ENCODE data around the gene SNRPA. TPM values are rescaled to one million over a fixed set of nuclear protein-coding genes. Genes with fewer than 3 reads are reported as not detected.

The SNRPA gene
- total RNA-seq, 3 donors from 2014 or later = 41.6 to 52.8 (median 52.1) TPM

DNA sequence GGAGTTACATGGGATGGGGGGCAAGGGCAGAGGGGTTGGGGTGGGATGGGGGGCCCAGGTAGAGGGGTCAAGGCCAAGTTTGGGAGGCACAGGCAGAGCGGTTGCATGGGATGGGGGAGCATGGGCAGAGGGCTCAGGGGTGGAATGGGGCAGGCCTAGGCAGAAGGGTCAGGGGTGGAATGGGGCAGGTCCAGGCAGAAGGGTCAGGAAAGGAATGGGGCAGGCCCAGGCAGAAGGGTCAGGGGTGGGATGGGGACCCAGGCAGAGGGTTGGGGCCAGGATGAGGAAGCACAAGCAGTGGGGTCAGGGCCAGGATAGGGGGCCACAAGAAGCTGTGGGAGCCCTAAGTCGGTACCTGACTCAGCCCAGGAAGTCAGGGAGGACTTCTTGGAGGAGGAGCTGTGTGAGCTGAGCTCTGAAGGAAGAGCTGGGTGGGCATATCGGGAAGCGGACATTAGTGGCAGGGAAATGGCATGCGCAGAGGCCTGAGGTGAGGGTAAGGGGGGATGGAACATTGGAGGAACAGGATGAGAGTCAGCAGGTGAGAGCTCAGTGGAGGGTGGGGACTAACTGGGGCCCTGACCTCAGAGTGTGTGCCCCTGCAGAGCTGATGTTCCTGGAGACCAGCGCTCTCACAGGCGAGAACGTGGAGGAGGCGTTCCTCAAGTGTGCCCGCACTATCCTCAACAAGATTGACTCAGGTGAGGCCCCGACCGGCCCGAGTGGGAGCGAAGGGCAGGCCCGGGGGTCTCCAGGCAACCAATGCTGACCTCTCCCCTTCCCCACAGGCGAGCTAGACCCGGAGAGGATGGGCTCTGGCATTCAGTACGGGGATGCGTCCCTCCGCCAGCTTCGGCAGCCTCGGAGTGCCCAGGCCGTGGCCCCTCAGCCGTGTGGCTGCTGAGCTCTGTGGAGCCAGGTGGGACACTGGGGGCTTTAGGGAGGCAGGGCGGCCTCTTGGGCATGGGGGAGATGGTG, 35.3 kb downstream of the SNRPA start:
- no peak for DNase-seq (ENCODE audit: low spot score in 2 of 2)
- intact Hi-C loops (cut with DNase I; ENCODE audit: low total_unique reads) = no loop called here
- TF ChIP-seq, protein P1, sequence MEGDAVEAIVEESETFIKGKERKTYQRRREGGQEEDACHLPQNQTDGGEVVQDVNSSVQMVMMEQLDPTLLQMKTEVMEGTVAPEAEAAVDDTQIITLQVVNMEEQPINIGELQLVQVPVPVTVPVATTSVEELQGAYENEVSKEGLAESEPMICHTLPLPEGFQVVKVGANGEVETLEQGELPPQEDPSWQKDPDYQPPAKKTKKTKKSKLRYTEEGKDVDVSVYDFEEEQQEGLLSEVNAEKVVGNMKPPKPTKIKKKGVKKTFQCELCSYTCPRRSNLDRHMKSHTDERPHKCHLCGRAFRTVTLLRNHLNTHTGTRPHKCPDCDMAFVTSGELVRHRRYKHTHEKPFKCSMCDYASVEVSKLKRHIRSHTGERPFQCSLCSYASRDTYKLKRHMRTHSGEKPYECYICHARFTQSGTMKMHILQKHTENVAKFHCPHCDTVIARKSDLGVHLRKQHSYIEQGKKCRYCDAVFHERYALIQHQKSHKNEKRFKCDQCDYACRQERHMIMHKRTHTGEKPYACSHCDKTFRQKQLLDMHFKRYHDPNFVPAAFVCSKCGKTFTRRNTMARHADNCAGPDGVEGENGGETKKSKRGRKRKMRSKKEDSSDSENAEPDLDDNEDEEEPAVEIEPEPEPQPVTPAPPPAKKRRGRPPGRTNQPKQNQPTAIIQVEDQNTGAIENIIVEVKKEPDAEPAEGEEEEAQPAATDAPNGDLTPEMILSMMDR (IDR thresholded peaks at IDR 0.05) = no peak
- TF ChIP-seq POLR2A (IDR thresholded peaks at IDR 0.05) (no peak), POLR2AphosphoS5 (IDR thresholded peaks at IDR 0.05) (no peak)
- H3K27ac ChIP-seq = no peak overlapping the region
- no peak overlapping the region for H3K4me3 ChIP-seq
- no peaks in the 10 kb centered on the region for H3K27me3 ChIP-seq
- H3K36me3 ChIP-seq = no peaks in the 10 kb centered on the region
- no peaks in the 10 kb centered on the region for H3K4me1 ChIP-seq
- no peaks in the 10 kb centered on the region for H3K9me3 ChIP-seq

DNA sequence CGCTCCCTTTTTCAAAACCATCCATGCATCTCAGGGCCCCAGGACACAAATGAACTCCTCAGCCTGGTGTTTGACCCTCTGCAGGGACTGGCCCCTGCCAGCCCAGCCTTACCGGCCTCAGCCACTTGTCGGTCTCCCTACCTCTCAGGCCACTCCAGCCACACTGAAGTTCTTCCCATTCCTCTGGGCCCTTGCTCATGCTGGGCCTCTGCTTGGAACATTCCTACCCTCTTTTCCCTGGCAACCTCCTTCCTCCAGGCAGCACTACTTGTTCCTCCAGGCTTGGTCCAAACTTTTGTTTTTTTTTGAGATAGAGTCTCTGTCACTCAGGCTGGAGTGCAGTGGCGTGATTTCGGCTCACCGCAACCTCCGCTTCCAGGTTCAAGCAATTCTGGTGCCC, 40.3 kb downstream of the SNRPA start:
- Histone ChIP-seq H3K27me3 (no peaks in the 10 kb centered on the region), H3K4me3 (no peak overlapping the region), H3K36me3 (no peaks in the 10 kb centered on the region), H3K4me1 (no peaks in the 10 kb centered on the region), H3K27ac (no peak overlapping the region), H3K9me3 (no peaks in the 10 kb centered on the region)
- no peak for DNase-seq (ENCODE audit: low spot score in 2 of 2)
- no peak for TF ChIP-seq POLR2AphosphoS5 (IDR thresholded peaks at IDR 0.05)
- TF ChIP-seq POLR2A (IDR thresholded peaks at IDR 0.05) = no peak
- TF ChIP-seq, protein P1 (IDR thresholded peaks at IDR 0.05) = no peak
- intact Hi-C loops (cut with DNase I; ENCODE audit: low total_unique reads) = no loop called here

DNA sequence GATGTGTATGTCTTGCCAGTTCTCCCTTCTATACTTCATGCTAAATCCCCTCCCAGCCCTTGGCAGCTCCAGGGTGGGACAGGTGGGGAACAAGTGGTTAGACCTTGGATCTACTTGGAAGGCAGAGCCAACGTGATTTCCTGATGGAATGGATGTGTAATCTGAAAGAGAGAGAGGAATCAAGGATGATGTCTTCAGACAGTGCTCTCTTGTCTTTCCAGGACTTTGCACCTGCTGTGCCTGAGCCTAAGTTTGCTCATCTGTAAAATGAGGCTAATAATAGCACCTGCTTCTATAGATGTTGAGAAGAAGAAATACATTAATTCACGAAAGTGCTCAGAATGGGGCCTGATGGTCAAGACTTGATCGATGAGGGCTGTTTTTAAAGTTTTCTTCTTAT, 41.0 kb downstream of the SNRPA start:
- Histone ChIP-seq H3K27ac (no peak overlapping the region), H3K9me3 (no peaks in the 10 kb centered on the region), H3K27me3 (no peaks in the 10 kb centered on the region), H3K4me3 (no peak overlapping the region), H3K4me1 (no peaks in the 10 kb centered on the region), H3K36me3 (no peaks in the 10 kb centered on the region)
- no peak for DNase-seq (ENCODE audit: low spot score in 2 of 2)
- TF ChIP-seq POLR2AphosphoS5 (IDR thresholded peaks at IDR 0.05) (no peak), POLR2A (IDR thresholded peaks at IDR 0.05) (no peak)
- TF ChIP-seq, protein P1 (IDR thresholded peaks at IDR 0.05) = no peak
- intact Hi-C loops (cut with DNase I; ENCODE audit: low total_unique reads) = no loop called here

- no peak overlapping the region for H3K4me3 ChIP-seq
- peak overlapping the region; percentile 96 to 97 for H3K27ac ChIP-seq
- no peaks in the 10 kb centered on the region for H3K36me3 ChIP-seq
- no peak for DNase-seq (ENCODE audit: low spot score in 2 of 2)
- no peaks in the 10 kb centered on the region for H3K9me3 ChIP-seq
- intact Hi-C loops (cut with DNase I; ENCODE audit: low total_unique reads) = no loop called here
- H3K27me3 ChIP-seq = no peaks in the 10 kb centered on the region
- TF ChIP-seq, protein P1 (IDR thresholded peaks at IDR 0.05) = no peak
- no peak for TF ChIP-seq POLR2AphosphoS5 (IDR thresholded peaks at IDR 0.05)
- TF ChIP-seq POLR2A (IDR thresholded peaks at IDR 0.05) = no peak
- H3K4me1 ChIP-seq = peaks cover 16 to 21% of the 10 kb centered on the region in 2 donors
Measured at GRCh38 chr19:40797166-40797962, 46.4 kb downstream of the SNRPA start.

Measured in breast epithelium (tissue), 4 donors.